Astrocyte of the spinal cord (primary cell): ENCODE results near the gene MTURN.
"Not testable (repeated sequence)": the region's sequence is repeated elsewhere in the genome, so short reads cannot be mapped to it uniquely, and the experiment has no call there.

Source experiments
- DNase-seq: peaks from one replicate; pipeline ENCODE4 v3.0.0; 2011; ENCODE audit warnings: low read depth, low spot score
- H3K4me3 ChIP-seq: 2 replicates; pipeline ENCODE4 v1.5.1; 2011; ENCODE audit warnings: low read depth, mild to moderate bottlenecking, low read length, moderate library complexity
- CTCF ChIP-seq: IDR thresholded peaks from 2 replicates; pipeline ENCODE4 v1.5.1; 2012; ENCODE audit warnings: low read depth, mild to moderate bottlenecking, low read length, inconsistent platforms
- in situ Hi-C: cut with HindIII; loops from 2 replicates; pipeline ENCODE4 v1.10.0; 2017; ENCODE audit warnings: low sequenced_read_pairs

Gene MTURN

GRCh38 chr7:30185496-30185895 lies 50.7 kb downstream of the MTURN start:
- no peak for TF ChIP-seq CTCF
- no peak for DNase-seq
- H3K4me3 ChIP-seq = no peak overlapping the region
- in situ Hi-C loops = no loop called here

- no peak for TF ChIP-seq CTCF
- H3K4me3 ChIP-seq = no peak overlapping the region
- in situ Hi-C loops = no loop called here
- DNase-seq = no peak
These were observed 51.9 kb downstream of the MTURN start for GRCh38 chr7:30186725-30187124.

- no peak for DNase-seq
- in situ Hi-C loops = no loop called here
- no peak overlapping the region for H3K4me3 ChIP-seq
- no peak for TF ChIP-seq CTCF
These were observed 52.7 kb downstream of the MTURN start for GRCh38 chr7:30187513-30187912.

- DNase-seq, H3K4me3 ChIP-seq, in situ Hi-C loops: not testable (repeated sequence)
These were observed 53.6 kb downstream of the MTURN start for GRCh38 chr7:30188381-30188780.

GRCh38 chr7:30188811-30189210 lies 54.0 kb downstream of the MTURN start:
- TF ChIP-seq CTCF = no peak
- no peak overlapping the region for H3K4me3 ChIP-seq
- no peak for DNase-seq
- in situ Hi-C loops = no loop called here

GRCh38 chr7:30191809-30192208 lies 57.0 kb downstream of the MTURN start:
- no peak overlapping the region for H3K4me3 ChIP-seq
- no peak for DNase-seq
- TF ChIP-seq CTCF = no peak
- in situ Hi-C loops = no loop called here

GRCh38 chr7:30193336-30193943 lies 58.7 kb downstream of the MTURN start:
- in situ Hi-C loops = no loop called here
- no peak for TF ChIP-seq CTCF
- H3K4me3 ChIP-seq = no peak overlapping the region
- DNase-seq = no peak
